DMS114 treated with DMSO at 0.1 percent for 48 hours (cell line): ENCODE measurements around the gene NMT1.
A peak's percentile ranks its signal among the peaks of the same experiment; 100 is the strongest.

Experiments
- DNase-seq: peaks from one replicate; lab custom pipeline; 2025; ENCODE audit not compliant: unreplicated experiment; lab: John Stamatoyannopoulos, UW

The NMT1 gene

GRCh38 chr17:45149037-45149668, 88.0 kb downstream of the NMT1 start:
- peak; percentile 49 for DNase-seq

GRCh38 chr17:45149669-45150664, 88.8 kb downstream of the NMT1 start:
- peak; percentile 58 for DNase-seq

GRCh38 chr17:45150911-45151809, 90.0 kb downstream of the NMT1 start:
- DNase-seq = peak; percentile 47

- no peak for DNase-seq
Measured at GRCh38 chr17:45155029-45155428, 93.9 kb downstream of the NMT1 start.

GRCh38 chr17:45155483-45155882, 94.4 kb downstream of the NMT1 start:
- DNase-seq = no peak

GRCh38 chr17:45156242-45156641, 95.1 kb downstream of the NMT1 start:
- DNase-seq = no peak
